Activated T-cell treated with anti-CD3 and anti-CD28 coated beads for 1 hour (primary cell): Measurements from ENCODE around the gene NKX2-4.

Experiments used
- DNase-seq: peaks from one replicate; pipeline ENCODE4 v3.0.0-alpha.2; 2020; ENCODE audit warnings: low read depth

NKX2-4 gene

GRCh38 chr20:21358737-21359136 is 38.6 kb downstream of the NKX2-4 start:
- DNase-seq, result no peak

GRCh38 chr20:21357844-21358243 is 39.5 kb downstream of the NKX2-4 start:
- no peak for DNase-seq

- DNase-seq, result no peak
Observed at GRCh38 chr20:21356386-21356785, 40.9 kb downstream of the NKX2-4 start.

- DNase-seq, result no peak
Observed at GRCh38 chr20:21355981-21356380, 41.3 kb downstream of the NKX2-4 start.

GRCh38 chr20:21353236-21353635 is 44.1 kb downstream of the NKX2-4 start:
- no peak for DNase-seq

GRCh38 chr20:21352703-21353102 is 44.6 kb downstream of the NKX2-4 start:
- DNase-seq, result no peak
